DND-41 (cell line): ENCODE measurements around the gene HPDL.

Experiments
- EZH2 ChIP-seq: IDR thresholded peaks from 3 replicates; pipeline ENCODE4 v1.6.1; 2012; ENCODE audit warnings: borderline replicate concordance, low read depth, mild to moderate bottlenecking, moderate library complexity, low read length, inconsistent platforms; ENCODE audit not compliant: severe bottlenecking
- TF ChIP-seq, protein P1 (sequence below): IDR thresholded peaks from 2 replicates; pipeline ENCODE4 v1.5.1; 2012; ENCODE audit warnings: borderline replicate concordance, low read length, moderate library complexity, mild to moderate bottlenecking; ENCODE audit not compliant: poor library complexity, severe bottlenecking; ENCODE audit errors: extremely low read depth

DNA sequence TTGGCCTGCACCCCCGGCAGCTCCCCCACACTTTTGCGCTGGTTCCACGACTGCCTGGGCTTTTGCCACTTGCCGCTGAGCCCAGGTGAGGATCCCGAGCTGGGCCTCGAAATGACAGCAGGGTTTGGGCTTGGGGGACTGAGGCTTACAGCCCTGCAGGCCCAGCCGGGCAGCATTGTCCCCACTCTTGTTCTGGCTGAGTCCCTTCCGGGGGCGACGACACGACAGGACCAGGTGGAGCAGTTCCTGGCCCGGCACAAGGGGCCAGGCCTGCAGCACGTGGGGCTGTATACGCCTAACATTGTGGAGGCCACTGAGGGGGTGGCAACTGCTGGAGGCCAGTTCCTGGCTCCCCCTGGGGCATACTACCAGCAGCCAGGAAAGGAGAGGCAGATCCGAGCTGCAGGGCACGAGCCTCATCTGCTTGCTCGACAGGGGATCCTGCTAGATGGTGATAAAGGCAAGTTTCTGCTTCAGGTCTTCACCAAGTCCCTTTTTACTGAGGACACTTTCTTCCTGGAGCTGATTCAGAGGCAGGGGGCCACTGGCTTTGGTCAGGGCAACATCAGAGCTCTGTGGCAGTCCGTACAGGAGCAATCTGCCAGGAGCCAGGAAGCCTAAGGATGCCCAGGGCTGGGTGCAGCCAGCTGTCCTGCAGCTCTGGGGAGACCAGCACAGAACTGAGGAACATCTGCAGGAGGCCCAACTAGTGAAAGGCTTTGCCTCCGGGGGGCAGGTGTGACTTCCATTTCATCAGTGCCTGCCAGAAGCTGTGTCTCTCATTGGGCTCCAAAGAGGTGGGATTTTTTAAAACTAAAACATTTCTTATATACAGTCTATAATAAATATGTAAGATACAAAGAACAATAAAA, 1.2 kb downstream of the HPDL start:
- TF ChIP-seq, protein P1, sequence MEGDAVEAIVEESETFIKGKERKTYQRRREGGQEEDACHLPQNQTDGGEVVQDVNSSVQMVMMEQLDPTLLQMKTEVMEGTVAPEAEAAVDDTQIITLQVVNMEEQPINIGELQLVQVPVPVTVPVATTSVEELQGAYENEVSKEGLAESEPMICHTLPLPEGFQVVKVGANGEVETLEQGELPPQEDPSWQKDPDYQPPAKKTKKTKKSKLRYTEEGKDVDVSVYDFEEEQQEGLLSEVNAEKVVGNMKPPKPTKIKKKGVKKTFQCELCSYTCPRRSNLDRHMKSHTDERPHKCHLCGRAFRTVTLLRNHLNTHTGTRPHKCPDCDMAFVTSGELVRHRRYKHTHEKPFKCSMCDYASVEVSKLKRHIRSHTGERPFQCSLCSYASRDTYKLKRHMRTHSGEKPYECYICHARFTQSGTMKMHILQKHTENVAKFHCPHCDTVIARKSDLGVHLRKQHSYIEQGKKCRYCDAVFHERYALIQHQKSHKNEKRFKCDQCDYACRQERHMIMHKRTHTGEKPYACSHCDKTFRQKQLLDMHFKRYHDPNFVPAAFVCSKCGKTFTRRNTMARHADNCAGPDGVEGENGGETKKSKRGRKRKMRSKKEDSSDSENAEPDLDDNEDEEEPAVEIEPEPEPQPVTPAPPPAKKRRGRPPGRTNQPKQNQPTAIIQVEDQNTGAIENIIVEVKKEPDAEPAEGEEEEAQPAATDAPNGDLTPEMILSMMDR: peak; percentile 18
- no peak for TF ChIP-seq EZH2
